ENCODE measurements around the gene ZNF580. TPM values are rescaled to one million over a fixed set of nuclear protein-coding genes. Genes with fewer than 3 reads are reported as not detected.

ZNF580 gene
- total RNA-seq, 1 donor from 2014 or later: 79.8 TPM

- H3K27ac Mint-ChIP-seq (ENCODE audit: unreplicated experiment): no peak overlapping the region
- no peak overlapping the region for H3K4me3 Mint-ChIP-seq (ENCODE audit: unreplicated experiment)
- H3K4me1 Mint-ChIP-seq (ENCODE audit: unreplicated experiment): peaks cover 2% of the 10 kb centered on the region
- DNase-seq (ENCODE audit: extremely low spot score, unreplicated experiment): no peak
- no peaks in the 10 kb centered on the region for H3K9me3 Mint-ChIP-seq (ENCODE audit: unreplicated experiment)
- H3K27me3 Mint-ChIP-seq (ENCODE audit: unreplicated experiment): no peaks in the 10 kb centered on the region
- H3K36me3 Mint-ChIP-seq (ENCODE audit: unreplicated experiment): peaks cover 20% of the 10 kb centered on the region
- no peak for TF ChIP-seq CTCF (IDR thresholded peaks at IDR 0.05)
These were observed 44.3 kb downstream of the ZNF580 start for GRCh38 chr19:55684946-55685681.

- H3K27ac Mint-ChIP-seq (ENCODE audit: unreplicated experiment): no peak overlapping the region
- H3K4me3 Mint-ChIP-seq (ENCODE audit: unreplicated experiment): no peak overlapping the region
- no peak for DNase-seq (ENCODE audit: extremely low spot score, unreplicated experiment)
- TF ChIP-seq CTCF (IDR thresholded peaks at IDR 0.05): no peak
- H3K9me3 Mint-ChIP-seq (ENCODE audit: unreplicated experiment): no peaks in the 10 kb centered on the region
- H3K27me3 Mint-ChIP-seq (ENCODE audit: unreplicated experiment): no peaks in the 10 kb centered on the region
- H3K36me3 Mint-ChIP-seq (ENCODE audit: unreplicated experiment): peaks cover 17% of the 10 kb centered on the region
- peaks cover 2% of the 10 kb centered on the region for H3K4me1 Mint-ChIP-seq (ENCODE audit: unreplicated experiment)
These were observed 45.0 kb downstream of the ZNF580 start for GRCh38 chr19:55685776-55686175.

- H3K4me1 Mint-ChIP-seq (ENCODE audit: unreplicated experiment): peaks cover 2% of the 10 kb centered on the region
- H3K36me3 Mint-ChIP-seq (ENCODE audit: unreplicated experiment): peaks cover 17% of the 10 kb centered on the region
- H3K9me3 Mint-ChIP-seq (ENCODE audit: unreplicated experiment): no peaks in the 10 kb centered on the region
- H3K27ac Mint-ChIP-seq (ENCODE audit: unreplicated experiment): no peak overlapping the region
- no peak for TF ChIP-seq CTCF (IDR thresholded peaks at IDR 0.05)
- H3K4me3 Mint-ChIP-seq (ENCODE audit: unreplicated experiment): no peak overlapping the region
- no peaks in the 10 kb centered on the region for H3K27me3 Mint-ChIP-seq (ENCODE audit: unreplicated experiment)
- no peak for DNase-seq (ENCODE audit: extremely low spot score, unreplicated experiment)
These were observed 45.7 kb downstream of the ZNF580 start for GRCh38 chr19:55686311-55687050.

- Mint-ChIP-seq H3K4me3 (ENCODE audit: unreplicated experiment) (no peak overlapping the region), H3K9me3 (ENCODE audit: unreplicated experiment) (no peaks in the 10 kb centered on the region), H3K4me1 (ENCODE audit: unreplicated experiment) (peaks cover 2% of the 10 kb centered on the region), H3K36me3 (ENCODE audit: unreplicated experiment) (peaks cover 17% of the 10 kb centered on the region), H3K27ac (ENCODE audit: unreplicated experiment) (no peak overlapping the region), H3K27me3 (ENCODE audit: unreplicated experiment) (no peaks in the 10 kb centered on the region)
- TF ChIP-seq CTCF (IDR thresholded peaks at IDR 0.05): no peak
- no peak for DNase-seq (ENCODE audit: extremely low spot score, unreplicated experiment)
These were observed 46.7 kb downstream of the ZNF580 start for GRCh38 chr19:55687281-55688201.
